Colonic mucosa (tissue), 4 donors: ENCODE results near the gene PAPOLA. TPM values are rescaled to one million over a fixed set of nuclear protein-coding genes. Genes with fewer than 3 reads are reported as not detected.
A peak's percentile ranks its signal among the peaks of the same experiment; 100 is the strongest.

ENCODE experiments used
- DNase-seq: peaks from one replicate; pipeline ENCODE4 v3.0.0-alpha.2; 2020
- H3K27ac ChIP-seq: fragments of 200-600 bp; one replicate; pipeline ENCODE4 v1.8.0; 2021
- H3K27me3 ChIP-seq: fragments of 200-600 bp; one replicate; pipeline ENCODE4 v1.8.0; 2021
- H3K36me3 ChIP-seq: fragments of 200-600 bp; one replicate; pipeline ENCODE4 v1.8.0; 2021
- H3K4me1 ChIP-seq: fragments of 200-600 bp; one replicate; pipeline ENCODE4 v1.8.0; 2021; ENCODE audit warnings: mild to moderate bottlenecking
- H3K4me3 ChIP-seq: fragments of 200-600 bp; one replicate; pipeline ENCODE4 v1.8.0; 2021
- H3K9ac ChIP-seq, 2 donors: one replicate each; pipeline ENCODE4 v1.7.0; 2013; ENCODE audit warnings: control low read depth in 2 of 2, low read depth in 2 of 2, low read length in 2 of 2
- H3K9me3 ChIP-seq: fragments of 200-600 bp; one replicate; pipeline ENCODE4 v1.8.0; 2021
- CTCF ChIP-seq: fragments of 200-600 bp; IDR thresholded peaks from one replicate; pipeline ENCODE4 v1.8.0; 2022; ENCODE audit warnings: antibody characterized with exemption, mild to moderate bottlenecking
- intact Hi-C: fragments of 100-400 bp; cut with DNase I; formaldehyde crosslinking; loops from one replicate; pipeline ENCODE4 v1.14.1; 2022
- total RNA-seq, 2 donors: library from RNA; stranded (reverse); fragmentation: NEBNext Ultra II Directional in 1 of 2; extraction: Animal tissue kit (Norgen Biotek cat#: 25700) in 1 of 2; gene quantifications; one replicate each; pipeline ENCODE4 v1.2.1, GENCODE V29; 2021
- donor health status: healthy.
- donor health status: DM: no; HTN: no; CAD: no.
- donor health status: DM: no; HTN: no; CAD: no.

Gene PAPOLA
- total RNA-seq, 2 donors from 2014 or later, result 176 to 196 TPM

- intact Hi-C loops, result no loop called here
- Histone ChIP-seq H3K27ac (no peak overlapping the region), H3K27me3 (no peaks in the 10 kb centered on the region), H3K4me1 (no peaks in the 10 kb centered on the region), H3K36me3 (no peaks in the 10 kb centered on the region), H3K4me3 (no peak overlapping the region), H3K9ac (no peak overlapping the region), H3K9me3 (no peaks in the 10 kb centered on the region)
- TF ChIP-seq CTCF, result no peak
- DNase-seq, result no peak
Measured at GRCh38 chr14:96579358-96579757, 77.2 kb downstream of the PAPOLA start.

- H3K9ac ChIP-seq, result no peak overlapping the region
- intact Hi-C loops, result no loop called here
- no peaks in the 10 kb centered on the region for H3K27me3 ChIP-seq
- no peak overlapping the region for H3K4me3 ChIP-seq
- no peak for DNase-seq
- no peaks in the 10 kb centered on the region for H3K4me1 ChIP-seq
- no peaks in the 10 kb centered on the region for H3K36me3 ChIP-seq
- TF ChIP-seq CTCF, result no peak
- H3K9me3 ChIP-seq, result no peaks in the 10 kb centered on the region
- no peak overlapping the region for H3K27ac ChIP-seq
Measured at GRCh38 chr14:96579855-96580254, 77.7 kb downstream of the PAPOLA start.

GRCh38 chr14:96580566-96580965 is 78.4 kb downstream of the PAPOLA start:
- no peak overlapping the region for H3K4me3 ChIP-seq
- no peaks in the 10 kb centered on the region for H3K9me3 ChIP-seq
- no peaks in the 10 kb centered on the region for H3K27me3 ChIP-seq
- H3K27ac ChIP-seq, result no peak overlapping the region
- peak; percentile 3 for DNase-seq
- H3K4me1 ChIP-seq, result no peaks in the 10 kb centered on the region
- no peak overlapping the region for H3K9ac ChIP-seq
- TF ChIP-seq CTCF, result no peak
- no peaks in the 10 kb centered on the region for H3K36me3 ChIP-seq
- intact Hi-C loops, result no loop called here

- H3K27me3 ChIP-seq, result no peaks in the 10 kb centered on the region
- no peaks in the 10 kb centered on the region for H3K9me3 ChIP-seq
- H3K4me1 ChIP-seq, result no peaks in the 10 kb centered on the region
- no peaks in the 10 kb centered on the region for H3K36me3 ChIP-seq
- no peak overlapping the region for H3K27ac ChIP-seq
- H3K4me3 ChIP-seq, result no peak overlapping the region
- H3K9ac ChIP-seq, result no peak overlapping the region
- peak; percentile 2 for DNase-seq
- intact Hi-C loops, result no loop called here
- no peak for TF ChIP-seq CTCF
Measured at GRCh38 chr14:96581026-96581425, 78.8 kb downstream of the PAPOLA start.

- intact Hi-C loops, result no loop called here
- DNase-seq, result peak; percentile 17
- no peaks in the 10 kb centered on the region for H3K9me3 ChIP-seq
Measured at GRCh38 chr14:96581902-96582301, 79.7 kb downstream of the PAPOLA start.

More at GRCh38 chr14:96581902-96582301, 79.7 kb downstream of the PAPOLA start:
- Histone ChIP-seq H3K9ac (no peak overlapping the region), H3K4me3 (no peak overlapping the region), H3K27me3 (no peaks in the 10 kb centered on the region), H3K36me3 (no peaks in the 10 kb centered on the region), H3K27ac (no peak overlapping the region), H3K4me1 (no peaks in the 10 kb centered on the region)
- no peak for TF ChIP-seq CTCF
